ENCODE measurements around the gene ATF7. TPM values are rescaled to one million over a fixed set of nuclear protein-coding genes. Genes with fewer than 3 reads are reported as not detected.
A peak's percentile ranks its signal among the peaks of the same experiment; 100 is the strongest.
"Not testable (repeated sequence)": the region's sequence is repeated elsewhere in the genome, so short reads cannot be mapped to it uniquely, and the experiment has no call there.

The ATF7 gene
- total RNA-seq, 1 donor from 2014 or later, result 14.2 TPM

DNA sequence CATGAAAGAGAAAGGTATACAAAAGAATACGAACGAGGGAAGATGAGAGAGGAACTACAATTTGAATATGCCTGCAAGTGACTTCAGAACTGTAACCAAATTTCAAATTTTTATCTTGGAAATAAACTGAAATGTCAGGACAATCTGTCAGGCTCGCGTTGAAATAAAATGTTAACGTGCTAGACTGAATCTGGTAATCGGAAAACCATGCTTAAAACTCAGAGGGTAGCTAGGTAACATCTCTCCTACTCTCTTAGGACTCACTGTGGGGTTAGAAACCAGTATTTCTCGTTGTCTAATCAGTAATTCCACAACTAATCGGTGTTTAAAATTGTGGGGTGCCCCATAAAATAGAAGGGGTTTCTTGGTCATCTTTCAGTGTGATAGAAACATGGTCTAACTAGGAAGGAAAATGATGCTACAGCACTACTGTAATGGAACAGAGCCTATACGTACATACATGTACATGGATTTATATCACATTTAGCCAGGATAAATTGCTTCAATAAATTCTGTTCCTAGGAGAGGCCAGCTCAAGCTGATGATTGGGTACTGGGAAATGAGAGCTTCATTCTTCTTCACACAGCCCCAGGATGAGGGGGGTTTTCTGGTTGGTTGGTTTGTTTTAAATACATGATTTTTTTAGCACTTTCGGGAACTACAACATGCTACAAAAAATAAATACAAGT is 23.9 kb downstream of the ATF7 start:
- H3K4me3 ChIP-seq (ENCODE audit: low read depth, low read length), result no peak overlapping the region
- no peaks in the 10 kb centered on the region for H3K36me3 ChIP-seq (ENCODE audit: control insufficient read depth, insufficient read depth, low read length)
- no peaks in the 10 kb centered on the region for H3K27me3 ChIP-seq (ENCODE audit: control insufficient read depth, insufficient read depth, low read length)
- no peak for TF ChIP-seq CTCF (IDR thresholded peaks at IDR 0.05; ENCODE audit: insufficient read depth, low read length, poor library complexity, severe bottlenecking)
- no peak for DNase-seq (ENCODE audit: low read depth)

- no peaks in the 10 kb centered on the region for H3K36me3 ChIP-seq (ENCODE audit: control insufficient read depth, insufficient read depth, low read length)
- no peak for DNase-seq (ENCODE audit: low read depth)
- H3K4me3 ChIP-seq (ENCODE audit: low read depth, low read length), result no peak overlapping the region
- TF ChIP-seq CTCF (IDR thresholded peaks at IDR 0.05; ENCODE audit: insufficient read depth, low read length, poor library complexity, severe bottlenecking), result no peak
- H3K27me3 ChIP-seq (ENCODE audit: control insufficient read depth, insufficient read depth, low read length), result no peaks in the 10 kb centered on the region
Measured at GRCh38 chr12:53601296-53601847, 24.8 kb downstream of the ATF7 start.

GRCh38 chr12:53600490-53601295 is 25.5 kb downstream of the ATF7 start:
- no peaks in the 10 kb centered on the region for H3K36me3 ChIP-seq (ENCODE audit: control insufficient read depth, insufficient read depth, low read length)
- TF ChIP-seq CTCF (IDR thresholded peaks at IDR 0.05; ENCODE audit: insufficient read depth, low read length, poor library complexity, severe bottlenecking), result no peak
- no peak for DNase-seq (ENCODE audit: low read depth)
- H3K27me3 ChIP-seq (ENCODE audit: control insufficient read depth, insufficient read depth, low read length), result no peaks in the 10 kb centered on the region
- H3K4me3 ChIP-seq (ENCODE audit: low read depth, low read length), result no peak overlapping the region

- H3K36me3 ChIP-seq (ENCODE audit: control insufficient read depth, insufficient read depth, low read length), result no peaks in the 10 kb centered on the region
- H3K4me3 ChIP-seq (ENCODE audit: low read depth, low read length), result no peak overlapping the region
- H3K27me3 ChIP-seq (ENCODE audit: control insufficient read depth, insufficient read depth, low read length), result no peaks in the 10 kb centered on the region
- peak; percentile 16 for TF ChIP-seq CTCF (IDR thresholded peaks at IDR 0.05; ENCODE audit: insufficient read depth, low read length, poor library complexity, severe bottlenecking)
- DNase-seq (ENCODE audit: low read depth), result no peak
Measured at GRCh38 chr12:53599579-53599978, 26.6 kb downstream of the ATF7 start.

DNA sequence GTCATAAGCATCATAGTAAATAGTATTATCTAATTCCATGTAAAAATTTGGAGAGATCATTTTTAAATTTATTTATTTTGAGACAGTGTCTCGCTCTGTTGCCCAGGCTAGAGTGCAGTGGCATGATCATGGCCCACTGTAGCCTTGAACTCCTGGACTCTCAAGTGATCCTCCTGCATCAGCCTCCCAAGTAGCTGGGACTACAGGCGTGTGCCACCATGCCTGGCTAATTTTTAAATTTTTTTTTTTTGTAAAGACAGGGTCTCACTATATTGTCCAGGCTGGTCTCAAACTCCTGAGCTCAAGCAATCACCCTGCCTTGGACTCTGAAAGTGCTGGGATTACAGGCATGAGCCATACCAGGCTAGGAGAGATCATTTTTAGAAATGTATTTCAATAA is 27.2 kb downstream of the ATF7 start:
- not testable (repeated sequence) for H3K27me3 ChIP-seq (ENCODE audit: control insufficient read depth, insufficient read depth, low read length); DNase-seq (ENCODE audit: low read depth); H3K36me3 ChIP-seq (ENCODE audit: control insufficient read depth, insufficient read depth, low read length); H3K4me3 ChIP-seq (ENCODE audit: low read depth, low read length)

DNA sequence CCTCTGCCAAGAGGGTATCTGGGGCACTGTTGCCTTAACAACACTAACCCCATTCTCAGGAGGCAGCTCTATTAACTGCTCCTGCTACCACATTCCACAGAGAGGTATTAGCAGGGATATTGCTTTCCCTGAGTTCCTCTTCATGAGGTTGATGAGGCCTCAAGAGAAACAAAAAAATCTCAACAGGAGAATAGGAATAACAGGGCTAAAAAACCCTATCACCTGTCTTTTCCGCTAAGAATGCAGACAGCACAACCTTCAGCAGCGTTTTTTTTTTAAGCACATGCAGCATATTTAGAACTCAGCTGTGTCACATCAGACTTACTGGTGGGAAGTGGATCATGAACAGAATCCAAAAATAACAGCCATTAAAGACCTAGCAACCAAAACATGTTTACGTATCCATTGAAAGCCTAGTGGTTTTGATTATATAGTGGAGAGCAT is 29.2 kb downstream of the ATF7 start:
- Histone ChIP-seq H3K36me3 (ENCODE audit: control insufficient read depth, insufficient read depth, low read length) (no peaks in the 10 kb centered on the region), H3K4me3 (ENCODE audit: low read depth, low read length) (no peak overlapping the region), H3K27me3 (ENCODE audit: control insufficient read depth, insufficient read depth, low read length) (no peaks in the 10 kb centered on the region)
- TF ChIP-seq CTCF (IDR thresholded peaks at IDR 0.05; ENCODE audit: insufficient read depth, low read length, poor library complexity, severe bottlenecking), result no peak
- DNase-seq (ENCODE audit: low read depth), result no peak

All from kidney epithelial cell (primary cell).